IMR-90 (cell line): ENCODE measurements around the gene URI1. TPM values are rescaled to one million over a fixed set of nuclear protein-coding genes. Genes with fewer than 3 reads are reported as not detected.

Experiments
- ATAC-seq: fragments of 200-7000 bp; cut with Tn5 transposase; 2 replicates; pipeline ENCODE4 v1.9.1; 2020; ENCODE audit warnings: low read depth, mild to moderate bottlenecking, moderate library complexity
- BruUV-seq: library from RNA; stranded (reverse); fragments of 400-500 nt; replicated peaks from 2 replicates; lab custom pipeline; 2021; lab: Mats Ljungman, UMichigan
- CTCF ChIA-PET: fragments of 300-600 bp; formaldehyde crosslinking; extraction: SDS; loops from one replicate; lab custom pipeline; 2021; ENCODE audit warnings: antibody characterized with exemption; lab: Yijun Ruan, JAX
- POLR2A ChIA-PET: fragments of 300-600 bp; sonication (Branson Sonifier 250); formaldehyde crosslinking; loops from one replicate; lab custom pipeline; 2022; ENCODE audit warnings: antibody characterized with exemption; ENCODE audit not compliant: unreplicated experiment; lab: Charles Lee
- DNase-seq: peaks from one replicate; pipeline ENCODE4 v3.0.0; 2013
- H2AFZ ChIP-seq: replicated peaks from 2 replicates; pipeline ENCODE3; 2013; ENCODE audit warnings: low read length, mild to moderate bottlenecking; ENCODE audit not compliant: poor library complexity
- H2AK5ac ChIP-seq: 2 replicates; pipeline ENCODE4 v1.6.1; 2013; ENCODE audit warnings: low read depth, low read length, inconsistent platforms
- H2AK9ac ChIP-seq: replicated peaks from 2 replicates; pipeline ENCODE3; 2013; ENCODE audit warnings: mild to moderate bottlenecking, low read depth, low read length, moderate library complexity; ENCODE audit not compliant: poor library complexity
- H2BK120ac ChIP-seq: 2 replicates; pipeline ENCODE4 v1.6.1; 2013; ENCODE audit warnings: low read depth, low read length, inconsistent platforms
- H2BK15ac ChIP-seq: 3 replicates; pipeline ENCODE4 v1.6.1; 2013; ENCODE audit warnings: low read depth, low read length, inconsistent platforms
- H2BK20ac ChIP-seq: 2 replicates; pipeline ENCODE4 v1.6.1; 2013; ENCODE audit warnings: low read depth, mild to moderate bottlenecking, inconsistent platforms, low read length, moderate library complexity
- H2BK5ac ChIP-seq: 2 replicates; pipeline ENCODE4 v1.6.1; 2013; ENCODE audit warnings: mild to moderate bottlenecking, low read depth, low read length, inconsistent platforms; ENCODE audit not compliant: poor library complexity, severe bottlenecking
- H3K14ac ChIP-seq: replicated peaks from 2 replicates; pipeline ENCODE4 v1.6.1; 2013; ENCODE audit warnings: low read depth, low read length, inconsistent platforms
- H3K18ac ChIP-seq: 2 replicates; pipeline ENCODE4 v1.6.1; 2013; ENCODE audit warnings: low read depth, low read length, control low read depth
- H3K23ac ChIP-seq: 2 replicates; pipeline ENCODE4 v1.6.1; 2013; ENCODE audit warnings: low read depth, low read length, inconsistent platforms
- H3K27ac ChIP-seq: 2 replicates; pipeline ENCODE4 v1.5.1; 2013; ENCODE audit warnings: mild to moderate bottlenecking, control low read depth, low read length; ENCODE audit not compliant: insufficient read depth
- H3K27me3 ChIP-seq: 2 replicates; pipeline ENCODE4 v1.6.1; 2013; ENCODE audit warnings: low read length; ENCODE audit not compliant: control insufficient read depth, insufficient read depth
- H3K36me3 ChIP-seq: 2 replicates; pipeline ENCODE4 v1.6.1; 2013; ENCODE audit warnings: low read length, mixed read lengths; ENCODE audit not compliant: control insufficient read depth, insufficient read depth
- H3K4ac ChIP-seq: 2 replicates; pipeline ENCODE4 v1.6.1; 2013; ENCODE audit warnings: low read depth, low read length, inconsistent platforms
- H3K4me1 ChIP-seq: 2 replicates; pipeline ENCODE4 v1.6.1; 2013; ENCODE audit warnings: low read length, mixed read lengths; ENCODE audit not compliant: control insufficient read depth, insufficient read depth
- H3K4me2 ChIP-seq: 2 replicates; pipeline ENCODE4 v1.6.1; 2013; ENCODE audit warnings: low read depth, mild to moderate bottlenecking, control low read depth, low read length, moderate library complexity
- H3K4me3 ChIP-seq: 2 replicates; pipeline ENCODE4 v1.5.1; 2013; ENCODE audit warnings: low read depth, mild to moderate bottlenecking, control low read depth, low read length, moderate library complexity; ENCODE audit not compliant: insufficient read depth
- H3K56ac ChIP-seq: 2 replicates; pipeline ENCODE4 v1.6.1; 2013; ENCODE audit warnings: low read length, inconsistent platforms; ENCODE audit not compliant: insufficient read depth; ENCODE audit errors: extremely low read depth
- H3K79me1 ChIP-seq, 2 experiments: 2 replicates each; pipeline ENCODE4 v1.6.1; 2013; ENCODE audit warnings: low read length in 2 of 2, inconsistent platforms in 1 of 2, low read depth in 1 of 2
- H3K9ac ChIP-seq: 2 replicates; pipeline ENCODE4 v1.6.1; 2013; ENCODE audit warnings: low read depth, low read length, control low read depth
- H3K9me1 ChIP-seq: 2 replicates; pipeline ENCODE4 v1.6.1; 2013; ENCODE audit warnings: low read length, inconsistent platforms; ENCODE audit not compliant: insufficient read depth
- H3K9me3 ChIP-seq: 2 replicates; pipeline ENCODE4 v1.6.1; 2013; ENCODE audit warnings: low read length; ENCODE audit not compliant: control insufficient read depth, insufficient read depth
- H4K20me1 ChIP-seq: 2 replicates; pipeline ENCODE4 v1.6.1; 2013; ENCODE audit warnings: low read length, inconsistent platforms; ENCODE audit not compliant: insufficient read depth
- H4K5ac ChIP-seq: 2 replicates; pipeline ENCODE4 v1.6.1; 2013; ENCODE audit warnings: mild to moderate bottlenecking, low read depth, low read length, control low read depth
- H4K8ac ChIP-seq, 2 experiments: 2 replicates each; pipeline ENCODE4 v1.6.1; 2013; ENCODE audit warnings: low read depth in 2 of 2, low read length in 2 of 2, control low read depth in 1 of 2, inconsistent platforms in 1 of 2
- H4K91ac ChIP-seq: 2 replicates; pipeline ENCODE4 v1.6.1; 2013; ENCODE audit warnings: low read depth, low read length, inconsistent platforms; ENCODE audit not compliant: insufficient read depth
- BHLHE40 ChIP-seq: fragments of 150-350 bp; IDR thresholded peaks from 2 replicates; pipeline ENCODE4 v1.6.1; 2016; ENCODE audit warnings: mild to moderate bottlenecking, low read depth, low read length
- CEBPB ChIP-seq: IDR thresholded peaks from 2 replicates; pipeline ENCODE4 v1.6.1; 2012; ENCODE audit warnings: low read depth, low read length, improper control_type of control experiment
- CHD1 ChIP-seq: IDR thresholded peaks from 2 replicates; pipeline ENCODE4 v1.6.1; 2012; ENCODE audit warnings: low read depth, low read length, improper control_type of control experiment
- CTCF ChIP-seq: conservative IDR thresholded peaks from 2 replicates; pipeline ENCODE4 v1.5.1; 2012; ENCODE audit warnings: mild to moderate bottlenecking, low read depth, low read length, improper control_type of control experiment
- ELK1 ChIP-seq: fragments of 150-350 bp; IDR thresholded peaks from 2 replicates; pipeline ENCODE4 v1.6.1; 2016; ENCODE audit warnings: low read depth, mild to moderate bottlenecking, low read length, moderate library complexity, borderline replicate concordance
- FOS ChIP-seq: fragments of 150-350 bp; IDR thresholded peaks from 2 replicates; pipeline ENCODE4 v1.6.1; 2016; ENCODE audit warnings: low read depth, low read length
- MAFK ChIP-seq: IDR thresholded peaks from 2 replicates; pipeline ENCODE4 v1.6.1; 2012; ENCODE audit warnings: low read depth, low read length, improper control_type of control experiment
- MAZ ChIP-seq: IDR thresholded peaks from 2 replicates; pipeline ENCODE4 v1.6.1; 2012; ENCODE audit warnings: low read depth, mild to moderate bottlenecking, low read length, improper control_type of control experiment, moderate library complexity, borderline replicate concordance
- MXI1 ChIP-seq: IDR thresholded peaks from 2 replicates; pipeline ENCODE4 v1.6.1; 2012; ENCODE audit warnings: low read depth, mild to moderate bottlenecking, low read length, moderate library complexity, borderline replicate concordance
- NFE2L2 ChIP-seq: fragments of 150-350 bp; IDR thresholded peaks from 2 replicates; pipeline ENCODE4 v1.6.1; 2016; ENCODE audit warnings: low read depth, mild to moderate bottlenecking, low read length
- POLR2A ChIP-seq: IDR thresholded peaks from 2 replicates; pipeline ENCODE4 v1.6.1; 2012; ENCODE audit warnings: mild to moderate bottlenecking, low read depth, low read length
- RAD21 ChIP-seq: IDR thresholded peaks from 2 replicates; pipeline ENCODE4 v1.6.1; 2012; ENCODE audit warnings: low read length, improper control_type of control experiment
- RFX5 ChIP-seq: IDR thresholded peaks from 2 replicates; pipeline ENCODE4 v1.8.0; 2012; ENCODE audit warnings: low read depth, mild to moderate bottlenecking, low read length, moderate library complexity
- SMC3 ChIP-seq: fragments of 150-350 bp; IDR thresholded peaks from 2 replicates; pipeline ENCODE4 v1.6.1; 2016; ENCODE audit warnings: low read depth, mild to moderate bottlenecking, antibody characterized with exemption, low read length, moderate library complexity
- USF2 ChIP-seq: fragments of 150-350 bp; IDR thresholded peaks from 2 replicates; pipeline ENCODE4 v1.6.1; 2017; ENCODE audit warnings: mild to moderate bottlenecking, antibody characterized with exemption, low read length, low read depth
- dilution Hi-C: fragments of 300-500 bp; cut with HindIII; formaldehyde crosslinking; loops from one replicate; pipeline ENCODE4 v1.14.3; 2018; ENCODE audit warnings: low sequenced_read_pairs; ENCODE audit not compliant: unreplicated experiment
- in situ Hi-C: fragments of 300-500 bp; cut with MboI; formaldehyde crosslinking; loops from 3 replicates; pipeline ENCODE4 v1.14.3; 2019; ENCODE audit warnings: low sequenced_read_pairs, inconsistent platforms, mixed read lengths
- intact Hi-C: fragments of 100-400 bp; cut with micrococcal nuclease; formaldehyde crosslinking; loops from 2 replicates; pipeline ENCODE4 v1.10.0; 2022
- polyA plus RNA-seq, 3 experiments: library from polyadenylated mRNA; depleted of rRNA; stranded (reverse); fragments of >200 nt; gene quantifications; 2 replicates each; pipeline ENCODE4 v1.2.3, GENCODE V29; 2012; ENCODE audit warnings: low replicate concordance in 1 of 3
- total RNA-seq: library from RNA; depleted of rRNA; stranded (reverse); fragments of >200 nt; gene quantifications from 2 replicates; pipeline ENCODE4 v1.2.3, GENCODE V29; 2012

The URI1 gene
- total and polyA plus RNA-seq, 2 of the 4 experiments (the other 2 are of a cell fraction), result 43.2 to 45.3 TPM

- Histone ChIP-seq H3K27me3 (no peaks in the 10 kb centered on the region), H2AK5ac (no peak overlapping the region), H4K8ac (no peak overlapping the region), H4K5ac (no peak overlapping the region), H3K56ac (no peak overlapping the region), H2AK9ac (no peak overlapping the region), H3K4me3 (no peak overlapping the region), H3K23ac (no peak overlapping the region), H3K27ac (no peak overlapping the region), H3K14ac (no peak overlapping the region), H2AFZ (no peak overlapping the region), H3K4ac (no peak overlapping the region), H3K4me2 (no peak overlapping the region), H3K9me3 (no peaks in the 10 kb centered on the region), H3K4me1 (no peaks in the 10 kb centered on the region), H2BK5ac (no peak overlapping the region), H2BK120ac (no peak overlapping the region), H2BK20ac (no peak overlapping the region), H3K9me1 (no peaks in the 10 kb centered on the region), H3K9ac (no peak overlapping the region), H3K79me1 (peaks cover 0 to 4% of the 10 kb centered on the region in 2 experiments; a peak in 1 of 4 replicates), H2BK15ac (no peak overlapping the region), H3K36me3 (no peaks in the 10 kb centered on the region), H4K91ac (no peak overlapping the region), H3K18ac (no peak overlapping the region), H4K20me1 (no peaks in the 10 kb centered on the region)
- no peak for ATAC-seq
- ChIA-PET POLR2A (no interaction called here), CTCF (no interaction called here)
- dilution Hi-C loops (no loop called here), in situ Hi-C loops (no loop called here), intact Hi-C loops (no loop called here)
- DNase-seq, result no peak
- no TSS peak for BruUV-seq
- TF ChIP-seq MAFK, result no peak
- TF ChIP-seq SMC3, result no peak
- no peak for TF ChIP-seq CEBPB
- TF ChIP-seq FOS, result no peak
- TF ChIP-seq NFE2L2, result no peak
- no peak for TF ChIP-seq RAD21
- no peak for TF ChIP-seq BHLHE40
- TF ChIP-seq CTCF, result no peak
- TF ChIP-seq MAZ, result no peak
- no peak for TF ChIP-seq POLR2A
- no peak for TF ChIP-seq CHD1
- no peak for TF ChIP-seq MXI1
- TF ChIP-seq ELK1, result no peak
- TF ChIP-seq RFX5, result no peak
- no peak for TF ChIP-seq USF2
These were observed 82.1 kb downstream of the URI1 start for GRCh38 chr19:30024091-30024490.
